HepG2 (cell line): ENCODE data around the gene MIDN. TPM values are rescaled to one million over a fixed set of nuclear protein-coding genes. Genes with fewer than 3 reads are reported as not detected.

ENCODE experiments used
- ATF7-NPFF ChIP-seq: sonication (generic); formaldehyde crosslinking; IDR thresholded peaks from 2 replicates; pipeline ENCODE4 v1.8.1; 2023; ENCODE audit warnings: mild to moderate bottlenecking, low read depth, missing genetic modification reagents, moderate library complexity
- EED ChIP-seq: sonication (generic); formaldehyde crosslinking; IDR thresholded peaks from 2 replicates; pipeline ENCODE4 v1.5.0; 2020; ENCODE audit warnings: mild to moderate bottlenecking, missing genetic modification reagents
- FOXC1 ChIP-seq: sonication (generic); formaldehyde crosslinking; IDR thresholded peaks from 2 replicates; pipeline ENCODE4 v1.8.0; 2022; ENCODE audit warnings: mild to moderate bottlenecking, missing genetic modification reagents, borderline replicate concordance
- FOXJ3 ChIP-seq: sonication (generic); formaldehyde crosslinking; IDR thresholded peaks from 2 replicates; pipeline ENCODE4 v1.4.0; 2020; ENCODE audit warnings: missing genetic modification reagents, mild to moderate bottlenecking, borderline replicate concordance
- GLI4 ChIP-seq: sonication (generic); formaldehyde crosslinking; IDR thresholded peaks from 2 replicates; pipeline ENCODE4 v1.5.1; 2020; ENCODE audit warnings: missing genetic modification reagents, mild to moderate bottlenecking, moderate library complexity, borderline replicate concordance
- HNRNPUL1 ChIP-seq: fragments of 200-400 bp; formaldehyde crosslinking; IDR thresholded peaks from 2 replicates; pipeline ENCODE4 v1.6.1; 2017; ENCODE audit warnings: low read depth, mild to moderate bottlenecking, low read length, moderate library complexity
- KAT2B ChIP-seq: fragments of 150-350 bp; IDR thresholded peaks from 2 replicates; pipeline ENCODE4 v1.6.1; 2014; ENCODE audit warnings: low read depth, low read length, borderline replicate concordance
- PITX1 ChIP-seq: sonication (generic); formaldehyde crosslinking; IDR thresholded peaks from 2 replicates; pipeline ENCODE4 v1.5.1; 2020; ENCODE audit warnings: mild to moderate bottlenecking, missing genetic modification reagents
- RARA ChIP-seq: IDR thresholded peaks from 2 replicates; pipeline ENCODE4 v1.6.1; 2016; ENCODE audit warnings: missing genetic modification reagents, missing compliant biosample characterization
- TEAD2 ChIP-seq: sonication (generic); formaldehyde crosslinking; IDR thresholded peaks from 2 replicates; pipeline ENCODE4 v1.9.0; 2021; ENCODE audit warnings: missing genetic modification reagents
- ZBTB20 ChIP-seq: sonication (generic); formaldehyde crosslinking; IDR thresholded peaks from 2 replicates; pipeline ENCODE4 v1.8.1; 2023; ENCODE audit warnings: missing genetic modification reagents, low read depth, mild to moderate bottlenecking, borderline replicate concordance
- ZNF121 ChIP-seq: sonication (generic); formaldehyde crosslinking; IDR thresholded peaks from 2 replicates; pipeline ENCODE4 v1.5.0; 2020; ENCODE audit warnings: mild to moderate bottlenecking, missing genetic modification reagents
- ZNF235 ChIP-seq: sonication (generic); formaldehyde crosslinking; IDR thresholded peaks from 2 replicates; pipeline ENCODE4 v1.8.1; 2023; ENCODE audit warnings: mild to moderate bottlenecking, missing genetic modification reagents, borderline replicate concordance
- ZNF335 ChIP-seq: sonication (generic); formaldehyde crosslinking; IDR thresholded peaks from 2 replicates; pipeline ENCODE4 v1.4.0; 2020; ENCODE audit warnings: missing genetic modification reagents
- ZNF660 ChIP-seq: sonication (generic); formaldehyde crosslinking; IDR thresholded peaks from 2 replicates; pipeline ENCODE4 v1.5.1; 2020; ENCODE audit warnings: mild to moderate bottlenecking, low read depth, missing genetic modification reagents, borderline replicate concordance
- ZSCAN22 ChIP-seq: sonication (generic); formaldehyde crosslinking; IDR thresholded peaks from 2 replicates; pipeline ENCODE4 v1.4.0; 2020; ENCODE audit warnings: mild to moderate bottlenecking, missing genetic modification reagents
- polyA plus RNA-seq, 8 experiments: library from polyadenylated mRNA; depleted of rRNA in 3 of 8; stranded (reverse) in 7 of 8; unstranded in 1 of 8; fragments of >200 nt; fragmentation: Illumina TruSeq in 4 of 8; extraction: Trizol in 4 of 8; gene quantifications; 2 replicates each; pipeline versions ENCODE4 v1.2.1 to v1.2.3, GENCODE V29; 2011 to 2016; ENCODE audit warnings: low read depth in 4 of 8, missing spikeins in 1 of 8, mixed read lengths in 1 of 8; ENCODE audit not compliant: insufficient read depth in 1 of 8
- total RNA-seq, 5 experiments: library from RNA; depleted of rRNA; stranded (reverse); fragments of >200 nt; fragmentation: Illumina TruSeq; extraction: Trizol; gene quantifications; 2 replicates each; pipeline ENCODE4 v1.2.3, GENCODE V29; 2016; ENCODE audit warnings: low read depth in 1 of 5
- TF ChIP-seq, protein P1 (sequence below): IDR thresholded peaks from 2 replicates; pipeline ENCODE4 v1.6.1; 2016
- TF ChIP-seq, protein P2 (sequence below): sonication (generic); formaldehyde crosslinking; IDR thresholded peaks from 2 replicates; pipeline ENCODE4 v1.4.0; 2020; ENCODE audit warnings: missing genetic modification reagents; ENCODE audit errors: not compliant biosample characterization
- TF ChIP-seq, protein P3 (sequence below): sonication (generic); formaldehyde crosslinking; IDR thresholded peaks from 2 replicates; pipeline ENCODE4 v1.5.0; 2020; ENCODE audit warnings: missing genetic modification reagents, mild to moderate bottlenecking, borderline replicate concordance
- TF ChIP-seq, protein P4 (sequence below), 2 experiments: sonication (generic) in 1 of 2; formaldehyde crosslinking in 1 of 2; IDR thresholded peaks; 2 replicates each; pipeline versions ENCODE4 v1.6.1 to v1.9.0; 2014 to 2022; ENCODE audit warnings: antibody characterized with exemption in 1 of 2, borderline replicate concordance in 1 of 2, inconsistent platforms in 1 of 2, low read depth in 1 of 2, missing genetic modification reagents in 1 of 2

The MIDN gene
- total and polyA plus RNA-seq, 2 of the 13 experiments (the other 11 are each of a cell fraction or from before 2014, with no cell fraction given) = 8.4 to 18.0 TPM

DNA sequence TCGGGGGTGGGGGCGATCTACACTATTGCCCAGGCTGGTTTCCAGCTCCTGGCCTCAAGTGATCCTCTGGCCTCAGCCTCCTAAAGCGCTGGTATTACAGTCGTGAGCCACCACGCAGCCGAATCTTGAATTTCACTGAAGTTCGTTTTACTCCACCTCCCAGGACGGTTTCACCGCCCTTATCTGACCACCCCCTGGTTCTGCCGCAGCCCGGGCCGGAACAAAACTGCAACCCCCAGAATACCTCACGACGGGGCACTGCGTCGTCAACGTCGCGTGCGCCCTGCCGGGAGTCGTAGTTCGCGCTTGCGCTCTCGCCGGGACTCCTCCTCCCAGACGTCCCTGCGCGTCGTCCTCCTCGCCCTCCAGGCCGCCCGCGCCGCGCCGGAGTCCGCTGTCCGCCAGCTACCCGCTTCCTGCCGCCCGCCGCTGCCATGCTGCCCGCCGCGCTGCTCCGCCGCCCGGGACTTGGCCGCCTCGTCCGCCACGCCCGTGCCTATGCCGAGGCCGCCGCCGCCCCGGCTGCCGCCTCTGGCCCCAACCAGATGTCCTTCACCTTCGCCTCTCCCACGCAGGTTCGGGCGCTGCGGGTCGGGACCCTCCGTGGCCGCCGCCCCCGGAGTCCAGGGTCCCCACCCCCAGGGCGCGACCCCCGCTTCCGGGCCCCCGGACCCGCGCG lies 6.8 kb upstream of the MIDN start, which contains the start of gene ATP5F1D (continued):
- TF ChIP-seq, protein P1, sequence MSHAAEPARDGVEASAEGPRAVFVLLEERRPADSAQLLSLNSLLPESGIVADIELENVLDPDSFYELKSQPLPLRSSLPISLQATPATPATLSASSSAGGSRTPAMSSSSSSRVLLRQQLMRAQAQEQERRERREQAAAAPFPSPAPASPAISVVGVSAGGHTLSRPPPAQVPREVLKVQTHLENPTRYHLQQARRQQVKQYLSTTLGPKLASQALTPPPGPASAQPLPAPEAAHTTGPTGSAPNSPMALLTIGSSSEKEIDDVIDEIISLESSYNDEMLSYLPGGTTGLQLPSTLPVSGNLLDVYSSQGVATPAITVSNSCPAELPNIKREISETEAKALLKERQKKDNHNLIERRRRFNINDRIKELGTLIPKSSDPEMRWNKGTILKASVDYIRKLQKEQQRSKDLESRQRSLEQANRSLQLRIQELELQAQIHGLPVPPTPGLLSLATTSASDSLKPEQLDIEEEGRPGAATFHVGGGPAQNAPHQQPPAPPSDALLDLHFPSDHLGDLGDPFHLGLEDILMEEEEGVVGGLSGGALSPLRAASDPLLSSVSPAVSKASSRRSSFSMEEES (CRISPR knock-in tag) = peak; percentile 15; the same call in 1 of the 2 replicates
- TF ChIP-seq ZNF335 (CRISPR knock-in tag) (peak; percentile 98), EED (CRISPR knock-in tag) (no peak; the same call in 1 of the 2 replicates), ZBTB20 (CRISPR knock-in tag) (no peak), ZNF235 (CRISPR knock-in tag) (peak; percentile 86; the same call in 1 of the 2 replicates), FOXC1 (CRISPR knock-in tag) (peak; percentile 54; the same call in 1 of the 2 replicates), ZSCAN22 (CRISPR knock-in tag) (no peak), TEAD2 (CRISPR knock-in tag) (no peak), PITX1 (CRISPR knock-in tag) (0 out of 2 replicates have a peak, but pooled peaks have one; percentile 33), RARA (CRISPR knock-in tag) (peak; percentile 7; the same call in 1 of the 2 replicates), HNRNPUL1 (no peak), FOXJ3 (CRISPR knock-in tag) (no peak), GLI4 (CRISPR knock-in tag) (no peak), ATF7-NPFF (CRISPR knock-in tag) (peak; percentile 49; the same call in 1 of the 2 replicates), ZNF660 (CRISPR knock-in tag) (no peak), ZNF121 (CRISPR knock-in tag) (no peak), KAT2B (no peak)
- TF ChIP-seq, protein P2, sequence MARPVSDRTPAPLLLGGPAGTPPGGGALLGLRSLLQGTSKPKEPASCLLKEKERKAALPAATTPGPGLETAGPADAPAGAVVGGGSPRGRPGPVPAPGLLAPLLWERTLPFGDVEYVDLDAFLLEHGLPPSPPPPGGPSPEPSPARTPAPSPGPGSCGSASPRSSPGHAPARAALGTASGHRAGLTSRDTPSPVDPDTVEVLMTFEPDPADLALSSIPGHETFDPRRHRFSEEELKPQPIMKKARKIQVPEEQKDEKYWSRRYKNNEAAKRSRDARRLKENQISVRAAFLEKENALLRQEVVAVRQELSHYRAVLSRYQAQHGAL (CRISPR knock-in tag) = no peak
- TF ChIP-seq, protein P3, sequence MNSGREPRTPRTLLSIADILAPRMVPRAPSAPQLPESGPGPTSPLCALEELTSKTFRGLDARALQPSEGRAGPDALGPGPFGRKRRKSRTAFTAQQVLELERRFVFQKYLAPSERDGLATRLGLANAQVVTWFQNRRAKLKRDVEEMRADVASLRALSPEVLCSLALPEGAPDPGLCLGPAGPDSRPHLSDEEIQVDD = 0 out of 2 replicates have a peak, but pooled peaks have one; percentile 45
- TF ChIP-seq, protein P4, sequence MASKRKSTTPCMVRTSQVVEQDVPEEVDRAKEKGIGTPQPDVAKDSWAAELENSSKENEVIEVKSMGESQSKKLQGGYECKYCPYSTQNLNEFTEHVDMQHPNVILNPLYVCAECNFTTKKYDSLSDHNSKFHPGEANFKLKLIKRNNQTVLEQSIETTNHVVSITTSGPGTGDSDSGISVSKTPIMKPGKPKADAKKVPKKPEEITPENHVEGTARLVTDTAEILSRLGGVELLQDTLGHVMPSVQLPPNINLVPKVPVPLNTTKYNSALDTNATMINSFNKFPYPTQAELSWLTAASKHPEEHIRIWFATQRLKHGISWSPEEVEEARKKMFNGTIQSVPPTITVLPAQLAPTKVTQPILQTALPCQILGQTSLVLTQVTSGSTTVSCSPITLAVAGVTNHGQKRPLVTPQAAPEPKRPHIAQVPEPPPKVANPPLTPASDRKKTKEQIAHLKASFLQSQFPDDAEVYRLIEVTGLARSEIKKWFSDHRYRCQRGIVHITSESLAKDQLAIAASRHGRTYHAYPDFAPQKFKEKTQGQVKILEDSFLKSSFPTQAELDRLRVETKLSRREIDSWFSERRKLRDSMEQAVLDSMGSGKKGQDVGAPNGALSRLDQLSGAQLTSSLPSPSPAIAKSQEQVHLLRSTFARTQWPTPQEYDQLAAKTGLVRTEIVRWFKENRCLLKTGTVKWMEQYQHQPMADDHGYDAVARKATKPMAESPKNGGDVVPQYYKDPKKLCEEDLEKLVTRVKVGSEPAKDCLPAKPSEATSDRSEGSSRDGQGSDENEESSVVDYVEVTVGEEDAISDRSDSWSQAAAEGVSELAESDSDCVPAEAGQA (IDR thresholded peaks at IDR 0.05; ENCODE audit: low read depth) = peak; percentile 85
- TF ChIP-seq, protein P4 (CRISPR knock-in tag; IDR thresholded peaks at IDR 0.05; ENCODE audit: borderline replicate concordance) = no peak
